HEK293T (cell line): ENCODE measurements around the gene PAK4.

Experiments
- CTCF ChIA-PET: fragments of 350-600 bp; formaldehyde crosslinking; extraction: SDS; loops from one replicate; lab custom pipeline; 2021; ENCODE audit warnings: antibody characterized with exemption, inconsistent platforms; lab: Yijun Ruan, JAX
- POLR2A ChIA-PET: fragments of 350-600 bp; formaldehyde crosslinking; extraction: SDS; loops from one replicate; lab custom pipeline; 2020; ENCODE audit warnings: antibody characterized with exemption, inconsistent platforms; lab: Yijun Ruan, JAX
- DNase-seq: peaks from one replicate; pipeline ENCODE4 v3.0.0; 2012; ENCODE audit warnings: mixed read lengths; ENCODE audit errors: extremely low spot score
- ARNT ChIP-seq: fragments of 450-650 bp; IDR thresholded peaks from 2 replicates; pipeline ENCODE4 v1.6.1; 2017; ENCODE audit warnings: mild to moderate bottlenecking
- BHLHE40 ChIP-seq: fragments of 450-650 bp; IDR thresholded peaks from 2 replicates; pipeline ENCODE4 v1.6.1; 2016; ENCODE audit warnings: mild to moderate bottlenecking, moderate library complexity, borderline replicate concordance
- CTBP1 ChIP-seq: fragments of 450-650 bp; IDR thresholded peaks from 2 replicates; pipeline ENCODE4 v1.6.1; 2016; ENCODE audit warnings: borderline replicate concordance
- ELF4 ChIP-seq: fragments of 450-650 bp; IDR thresholded peaks from 2 replicates; pipeline ENCODE4 v1.6.1; 2017; ENCODE audit warnings: antibody characterized with exemption
- FOXA1 ChIP-seq: fragments of 450-650 bp; IDR thresholded peaks from 2 replicates; pipeline ENCODE4 v1.6.1; 2016; ENCODE audit warnings: mild to moderate bottlenecking
- FOXK2 ChIP-seq: fragments of 450-650 bp; IDR thresholded peaks from 2 replicates; pipeline ENCODE4 v1.6.1; 2016; ENCODE audit warnings: mild to moderate bottlenecking
- FOXM1 ChIP-seq: fragments of 450-650 bp; IDR thresholded peaks from 2 replicates; pipeline ENCODE4 v1.6.1; 2017; ENCODE audit warnings: mild to moderate bottlenecking, borderline replicate concordance
- HDGF ChIP-seq: fragments of 450-650 bp; IDR thresholded peaks from 2 replicates; pipeline ENCODE4 v1.6.1; 2017; ENCODE audit warnings: antibody characterized with exemption, borderline replicate concordance
- L3MBTL2 ChIP-seq: fragments of 450-650 bp; conservative IDR thresholded peaks from 2 replicates; pipeline ENCODE4 v1.6.1; 2016; ENCODE audit warnings: mild to moderate bottlenecking
- LEF1 ChIP-seq: fragments of 450-650 bp; IDR thresholded peaks from 2 replicates; pipeline ENCODE4 v1.6.1; 2017; ENCODE audit warnings: mild to moderate bottlenecking, borderline replicate concordance
- NFRKB ChIP-seq: fragments of 450-650 bp; IDR thresholded peaks from 2 replicates; pipeline ENCODE4 v1.6.1; 2016; ENCODE audit warnings: mild to moderate bottlenecking, moderate library complexity
- SP1 ChIP-seq: fragments of 450-650 bp; IDR thresholded peaks from 2 replicates; pipeline ENCODE4 v1.6.1; 2017
- SUZ12 ChIP-seq: fragments of 450-650 bp; IDR thresholded peaks from 2 replicates; pipeline ENCODE4 v1.6.1; 2016; ENCODE audit warnings: mild to moderate bottlenecking
- TARDBP ChIP-seq: fragments of 450-650 bp; IDR thresholded peaks from 2 replicates; pipeline ENCODE4 v1.6.1; 2016
- ZNF384 ChIP-seq: fragments of 450-650 bp; IDR thresholded peaks from 2 replicates; pipeline ENCODE4 v1.6.1; 2016
- TF ChIP-seq, protein P1 (sequence below): fragments of 450-650 bp; IDR thresholded peaks from 2 replicates; pipeline ENCODE4 v1.6.1; 2016

Gene PAK4

DNA sequence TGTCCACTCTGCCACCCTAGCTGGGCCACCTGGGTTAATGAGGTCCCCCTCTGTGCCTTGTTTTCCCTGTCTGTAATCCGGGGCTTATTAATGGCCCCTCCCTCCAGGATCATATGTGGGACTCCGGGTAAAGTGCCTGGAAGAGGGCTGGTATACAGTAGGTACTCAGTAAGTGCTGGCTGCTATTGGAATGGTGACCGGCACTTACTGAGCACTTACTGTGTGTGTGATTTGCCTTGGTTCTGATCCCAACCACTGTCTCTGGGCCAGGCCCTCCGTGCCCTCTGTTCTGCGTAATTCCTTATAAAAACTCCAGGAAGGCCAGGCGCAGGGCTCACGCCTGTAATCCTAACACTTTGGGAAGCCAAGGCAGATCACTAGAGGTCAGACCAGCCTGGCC is 40.3 kb downstream of the PAK4 start:
- ChIA-PET CTCF (no interaction called here), POLR2A (no interaction called here)
- TF ChIP-seq NFRKB (no peak), SP1 (no peak), FOXA1 (no peak)

GRCh38 chr19:39166571-39167391 is 41.2 kb downstream of the PAK4 start:
- POLR2A ChIA-PET: no interaction called here
- CTCF ChIA-PET: no interaction called here
- DNase-seq: no peak
- no peak for TF ChIP-seq FOXA1
- TF ChIP-seq HDGF: no peak
- TF ChIP-seq, protein P1, sequence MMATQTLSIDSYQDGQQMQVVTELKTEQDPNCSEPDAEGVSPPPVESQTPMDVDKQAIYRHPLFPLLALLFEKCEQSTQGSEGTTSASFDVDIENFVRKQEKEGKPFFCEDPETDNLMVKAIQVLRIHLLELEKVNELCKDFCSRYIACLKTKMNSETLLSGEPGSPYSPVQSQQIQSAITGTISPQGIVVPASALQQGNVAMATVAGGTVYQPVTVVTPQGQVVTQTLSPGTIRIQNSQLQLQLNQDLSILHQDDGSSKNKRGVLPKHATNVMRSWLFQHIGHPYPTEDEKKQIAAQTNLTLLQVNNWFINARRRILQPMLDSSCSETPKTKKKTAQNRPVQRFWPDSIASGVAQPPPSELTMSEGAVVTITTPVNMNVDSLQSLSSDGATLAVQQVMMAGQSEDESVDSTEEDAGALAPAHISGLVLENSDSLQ: no peak
- no peak for TF ChIP-seq FOXK2
- no peak for TF ChIP-seq L3MBTL2
- no peak for TF ChIP-seq SUZ12
- TF ChIP-seq BHLHE40: no peak
- TF ChIP-seq FOXM1: no peak
- TF ChIP-seq SP1: no peak
- no peak for TF ChIP-seq CTBP1
- no peak for TF ChIP-seq NFRKB
- TF ChIP-seq TARDBP: no peak

More for the DNA sequence above, 40.3 kb downstream of the PAK4 start:
- no peak for DNase-seq

DNA sequence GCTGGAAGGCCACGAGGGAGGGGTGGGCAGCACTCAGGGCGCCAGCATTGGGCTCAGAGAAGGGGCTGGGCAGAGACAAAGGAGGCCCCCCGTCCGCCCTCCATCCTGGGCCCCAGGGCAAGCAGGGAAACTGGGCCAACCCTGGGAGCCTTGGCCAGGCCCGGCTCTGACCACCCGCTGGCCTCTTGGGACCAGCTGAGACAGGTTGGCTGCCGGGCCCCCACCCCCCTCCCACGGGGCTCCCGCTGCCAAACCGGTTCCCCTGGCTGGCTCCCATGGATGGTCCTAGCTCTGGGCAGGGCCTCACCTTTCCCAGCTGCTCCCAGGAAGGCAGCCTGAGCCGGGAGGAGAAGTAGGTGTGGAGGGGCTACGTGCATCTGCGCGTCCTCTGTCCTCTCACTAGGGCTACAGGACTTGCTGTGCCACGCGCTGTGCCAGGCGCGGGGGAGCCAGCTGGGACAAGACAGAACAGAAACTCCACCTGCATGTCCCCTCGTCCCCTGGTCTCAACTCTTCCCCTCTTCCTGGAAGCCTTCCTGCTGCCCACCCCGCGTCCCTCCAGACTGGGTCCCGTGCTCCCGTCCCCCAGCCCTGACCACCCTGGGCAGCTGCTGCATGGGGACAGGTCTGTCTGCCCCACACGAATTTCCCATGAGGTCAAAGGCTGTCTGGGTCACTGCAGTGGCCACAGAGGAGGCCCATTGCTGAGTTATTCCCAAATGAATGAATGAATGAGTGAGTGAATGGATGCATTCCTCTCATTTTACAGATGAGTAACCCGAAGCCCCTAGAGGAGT is 42.1 kb downstream of the PAK4 start:
- DNase-seq: no peak
- CTCF ChIA-PET: no interaction called here
- POLR2A ChIA-PET: no interaction called here
- TF ChIP-seq ARNT (no peak), TARDBP (no peak), FOXM1 (no peak), L3MBTL2 (no peak), CTBP1 (no peak), HDGF (no peak), BHLHE40 (no peak), FOXA1 (no peak), NFRKB (no peak), SP1 (no peak), ELF4 (no peak), FOXK2 (no peak), SUZ12 (no peak)
- TF ChIP-seq, protein P1: no peak

- ChIA-PET POLR2A (no interaction called here), CTCF (no interaction called here)
- TF ChIP-seq FOXK2 (no peak), HDGF (no peak), FOXA1 (no peak), NFRKB (no peak), ZNF384 (no peak), BHLHE40 (no peak), ELF4 (no peak), FOXM1 (no peak), CTBP1 (no peak)
- TF ChIP-seq, protein P1: no peak
- DNase-seq: no peak
Observed at GRCh38 chr19:39168258-39169142, 42.9 kb downstream of the PAK4 start.

- POLR2A ChIA-PET: no interaction called here
- CTCF ChIA-PET: no interaction called here
- no peak for DNase-seq
- TF ChIP-seq, protein P1: no peak
- TF ChIP-seq ARNT (no peak), ZNF384 (no peak), FOXK2 (no peak), L3MBTL2 (no peak), FOXA1 (no peak), NFRKB (no peak), SUZ12 (no peak), HDGF (no peak), ELF4 (no peak), TARDBP (no peak), BHLHE40 (no peak), CTBP1 (no peak), FOXM1 (no peak), SP1 (no peak), LEF1 (no peak)
Observed at GRCh38 chr19:39169143-39169810, 43.7 kb downstream of the PAK4 start.
